ENCODE data around the gene SPTAN1.

DNA sequence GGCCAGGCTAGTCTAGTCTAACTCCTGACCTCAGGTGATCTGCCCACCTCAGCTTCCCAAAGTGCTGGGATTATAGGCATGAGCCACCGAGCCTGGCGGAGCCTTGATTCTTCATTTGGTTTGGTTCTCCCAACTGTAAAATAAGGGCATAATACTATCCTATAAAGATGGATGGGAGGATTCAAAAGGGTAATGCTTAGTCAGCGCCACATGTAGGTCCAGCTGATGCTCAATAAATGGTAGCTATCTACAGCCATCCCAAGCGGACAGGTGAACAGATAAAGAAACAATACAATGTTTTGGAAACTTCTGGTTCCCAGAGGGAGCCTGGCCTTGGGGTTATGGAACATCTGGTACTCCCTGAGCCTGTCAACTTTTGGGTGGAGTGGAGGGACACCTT, 123.0 kb downstream of the SPTAN1 start:
- TF ChIP-seq, protein P1, sequence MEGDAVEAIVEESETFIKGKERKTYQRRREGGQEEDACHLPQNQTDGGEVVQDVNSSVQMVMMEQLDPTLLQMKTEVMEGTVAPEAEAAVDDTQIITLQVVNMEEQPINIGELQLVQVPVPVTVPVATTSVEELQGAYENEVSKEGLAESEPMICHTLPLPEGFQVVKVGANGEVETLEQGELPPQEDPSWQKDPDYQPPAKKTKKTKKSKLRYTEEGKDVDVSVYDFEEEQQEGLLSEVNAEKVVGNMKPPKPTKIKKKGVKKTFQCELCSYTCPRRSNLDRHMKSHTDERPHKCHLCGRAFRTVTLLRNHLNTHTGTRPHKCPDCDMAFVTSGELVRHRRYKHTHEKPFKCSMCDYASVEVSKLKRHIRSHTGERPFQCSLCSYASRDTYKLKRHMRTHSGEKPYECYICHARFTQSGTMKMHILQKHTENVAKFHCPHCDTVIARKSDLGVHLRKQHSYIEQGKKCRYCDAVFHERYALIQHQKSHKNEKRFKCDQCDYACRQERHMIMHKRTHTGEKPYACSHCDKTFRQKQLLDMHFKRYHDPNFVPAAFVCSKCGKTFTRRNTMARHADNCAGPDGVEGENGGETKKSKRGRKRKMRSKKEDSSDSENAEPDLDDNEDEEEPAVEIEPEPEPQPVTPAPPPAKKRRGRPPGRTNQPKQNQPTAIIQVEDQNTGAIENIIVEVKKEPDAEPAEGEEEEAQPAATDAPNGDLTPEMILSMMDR (IDR thresholded peaks at IDR 0.05) = no peak
- no peak for TF ChIP-seq POLR2A (IDR thresholded peaks at IDR 0.05)

All from right lobe of liver (tissue), 4 donors.